GM12878 (cell line): Measurements from ENCODE around the gene DIPK1A. TPM values are rescaled to one million over a fixed set of nuclear protein-coding genes. Genes with fewer than 3 reads are reported as not detected.

Experiments
- CHD2 ChIP-seq: IDR thresholded peaks from 2 replicates; pipeline ENCODE4 v1.6.1; 2011; ENCODE audit warnings: low read depth, low read length, improper control_type of control experiment, borderline replicate concordance
- CTCF ChIP-seq, 3 experiments: IDR thresholded peaks in 2 of 3; conservative IDR thresholded peaks in 1 of 3; 2 replicates each; pipeline ENCODE4 v1.5.1; 2011; ENCODE audit warnings: low read depth in 3 of 3, low read length in 3 of 3, mild to moderate bottlenecking in 3 of 3, control low read depth in 2 of 3, moderate library complexity in 2 of 3, inconsistent platforms in 1 of 3, mixed read lengths in 1 of 3; ENCODE audit not compliant: control insufficient read depth in 2 of 3, insufficient read depth in 1 of 3; ENCODE audit errors: extremely low read depth in 1 of 3
- ESRRA ChIP-seq: IDR thresholded peaks from 2 replicates; pipeline ENCODE4 v1.6.1; 2012; ENCODE audit warnings: mild to moderate bottlenecking, low read length, improper control_type of control experiment
- FOXM1 ChIP-seq: IDR thresholded peaks from 2 replicates; pipeline ENCODE4 v1.6.1; 2012; ENCODE audit warnings: low read depth, mild to moderate bottlenecking, inconsistent platforms, low read length, moderate library complexity
- IRF3 ChIP-seq: fragments of 450-650 bp; IDR thresholded peaks from 2 replicates; pipeline ENCODE4 v1.6.1; 2014; ENCODE audit warnings: mild to moderate bottlenecking
- JUND ChIP-seq: IDR thresholded peaks from 2 replicates; pipeline ENCODE4 v1.6.1; 2012; ENCODE audit warnings: low read depth, mild to moderate bottlenecking, low read length, improper control_type of control experiment, moderate library complexity
- KLF5 ChIP-seq: fragments of 450-650 bp; IDR thresholded peaks from 2 replicates; pipeline ENCODE4 v1.6.1; 2014; ENCODE audit warnings: mild to moderate bottlenecking; ENCODE audit not compliant: partially characterized antibody
- NFIC ChIP-seq: IDR thresholded peaks from 2 replicates; pipeline ENCODE4 v1.6.1; 2012; ENCODE audit warnings: low read depth, mild to moderate bottlenecking, inconsistent platforms, low read length, moderate library complexity
- NKRF ChIP-seq: fragments of 450-650 bp; conservative IDR thresholded peaks from 2 replicates; pipeline ENCODE4 v1.6.1; 2017; ENCODE audit warnings: mild to moderate bottlenecking, moderate library complexity
- NR2C1 ChIP-seq: fragments of 450-650 bp; IDR thresholded peaks from 2 replicates; pipeline ENCODE4 v1.6.1; 2017; ENCODE audit warnings: antibody characterized with exemption, mild to moderate bottlenecking, moderate library complexity
- NR2F1 ChIP-seq: fragments of 450-650 bp; conservative IDR thresholded peaks from 2 replicates; pipeline ENCODE4 v1.6.1; 2017; ENCODE audit warnings: mild to moderate bottlenecking
- PRDM15 ChIP-seq: fragments of 450-650 bp; formaldehyde crosslinking; IDR thresholded peaks from 2 replicates; pipeline ENCODE4 v1.4.0; 2020; ENCODE audit warnings: mild to moderate bottlenecking, moderate library complexity
- WRNIP1 ChIP-seq: IDR thresholded peaks from 2 replicates; pipeline ENCODE4 v1.6.1; 2011; ENCODE audit warnings: low read depth, low read length, improper control_type of control experiment, borderline replicate concordance
- YY1 ChIP-seq: IDR thresholded peaks from 2 replicates; pipeline ENCODE4 v1.6.1; 2011; ENCODE audit warnings: low read depth, mild to moderate bottlenecking, low read length
- ZNF217 ChIP-seq: fragments of 450-650 bp; IDR thresholded peaks from 2 replicates; pipeline ENCODE4 v1.6.1; 2017; ENCODE audit warnings: antibody characterized with exemption, mild to moderate bottlenecking
- polyA plus RNA-seq, 11 experiments: library from polyadenylated mRNA; depleted of rRNA in 4 of 11; unstranded in 6 of 11; stranded (reverse) in 5 of 11; fragments of >200 nt; fragmentation: Nextera tagmentation in 4 of 11; fragmentation: Illumina TruSeq in 1 of 11; extraction: Ambion mirVana in 4 of 11; extraction: Trizol in 1 of 11; gene quantifications; 1 replicate in 1 of 11; 2 replicates in 10 of 11; pipeline versions ENCODE4 v1.2.1 to v1.2.3, GENCODE V29; 2011 to 2016; ENCODE audit warnings: inconsistent platforms in 2 of 11, missing spikeins in 2 of 11, low read depth in 1 of 11
- total RNA-seq, 4 experiments: library from RNA; depleted of rRNA in 3 of 4; stranded (reverse); fragments of >200 nt in 3 of 4; fragmentation: Illumina TruSeq in 1 of 4; extraction: Trizol in 1 of 4; gene quantifications; 2 replicates each; pipeline versions ENCODE4 v1.2.1 to v1.2.3, GENCODE V29; 2013 to 2021
- TF ChIP-seq, protein P1 (sequence below): IDR thresholded peaks from 2 replicates; pipeline ENCODE4 v1.6.1; 2011; ENCODE audit warnings: low read depth, low read length, improper control_type of control experiment, borderline replicate concordance
- TF ChIP-seq, protein P2 (sequence below): fragments of 450-650 bp; IDR thresholded peaks from 2 replicates; pipeline ENCODE4 v1.6.1; 2017; ENCODE audit warnings: mild to moderate bottlenecking

The DIPK1A gene
- total and polyA plus RNA-seq, 10 of the 15 experiments (the other 5 are each of a cell fraction or from before 2014, with no cell fraction given) = 4.9 to 15.0 (median 9.7) TPM

GRCh38 chr1:92961131-92961895, at the start of gene DIPK1A (continued):
- no peak for TF ChIP-seq PRDM15 (CRISPR knock-in tag)
- TF ChIP-seq IRF3 = peak; percentile 4; the same call in 1 of the 2 replicates
- no peak for TF ChIP-seq JUND
- peak; percentile 62; the same call in 1 of the 2 replicates for TF ChIP-seq ZNF217
- peak; percentile 53 for TF ChIP-seq NR2F1
- no peak for TF ChIP-seq NFIC
- TF ChIP-seq FOXM1 = no peak
- no peak for TF ChIP-seq WRNIP1
- no peak; the same call in none of the 2 replicates for TF ChIP-seq NKRF
- TF ChIP-seq CHD2 = no peak
- TF ChIP-seq YY1 = peak; percentile 54
- no peak for TF ChIP-seq KLF5
- TF ChIP-seq ESRRA = no peak
- TF ChIP-seq, protein P1, sequence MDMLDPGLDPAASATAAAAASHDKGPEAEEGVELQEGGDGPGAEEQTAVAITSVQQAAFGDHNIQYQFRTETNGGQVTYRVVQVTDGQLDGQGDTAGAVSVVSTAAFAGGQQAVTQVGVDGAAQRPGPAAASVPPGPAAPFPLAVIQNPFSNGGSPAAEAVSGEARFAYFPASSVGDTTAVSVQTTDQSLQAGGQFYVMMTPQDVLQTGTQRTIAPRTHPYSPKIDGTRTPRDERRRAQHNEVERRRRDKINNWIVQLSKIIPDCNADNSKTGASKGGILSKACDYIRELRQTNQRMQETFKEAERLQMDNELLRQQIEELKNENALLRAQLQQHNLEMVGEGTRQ = no peak
- TF ChIP-seq, protein P2, sequence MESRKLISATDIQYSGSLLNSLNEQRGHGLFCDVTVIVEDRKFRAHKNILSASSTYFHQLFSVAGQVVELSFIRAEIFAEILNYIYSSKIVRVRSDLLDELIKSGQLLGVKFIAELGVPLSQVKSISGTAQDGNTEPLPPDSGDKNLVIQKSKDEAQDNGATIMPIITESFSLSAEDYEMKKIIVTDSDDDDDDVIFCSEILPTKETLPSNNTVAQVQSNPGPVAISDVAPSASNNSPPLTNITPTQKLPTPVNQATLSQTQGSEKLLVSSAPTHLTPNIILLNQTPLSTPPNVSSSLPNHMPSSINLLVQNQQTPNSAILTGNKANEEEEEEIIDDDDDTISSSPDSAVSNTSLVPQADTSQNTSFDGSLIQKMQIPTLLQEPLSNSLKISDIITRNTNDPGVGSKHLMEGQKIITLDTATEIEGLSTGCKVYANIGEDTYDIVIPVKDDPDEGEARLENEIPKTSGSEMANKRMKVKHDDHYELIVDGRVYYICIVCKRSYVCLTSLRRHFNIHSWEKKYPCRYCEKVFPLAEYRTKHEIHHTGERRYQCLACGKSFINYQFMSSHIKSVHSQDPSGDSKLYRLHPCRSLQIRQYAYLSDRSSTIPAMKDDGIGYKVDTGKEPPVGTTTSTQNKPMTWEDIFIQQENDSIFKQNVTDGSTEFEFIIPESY = no peak
- peak; percentile 13 to 45 (median 31); a peak in 2 of 6 replicates for TF ChIP-seq CTCF (IDR thresholded peaks at IDR 0.05 in 2 of 3, conservative IDR thresholded peaks at IDR 0.05 in 1 of 3; ENCODE audit: control insufficient read depth in 2 of 3, extremely low read depth in 1 of 3, insufficient read depth in 1 of 3, low read depth in 3 of 3, low read length in 3 of 3)
- no peak for TF ChIP-seq NR2C1
